Karpas-422 (cell line): ENCODE results near the gene DDHD1. TPM values are rescaled to one million over a fixed set of nuclear protein-coding genes. Genes with fewer than 3 reads are reported as not detected.

Experiments
- DNase-seq: peaks from one replicate; pipeline ENCODE4 v3.0.0-alpha.2; 2015
- H2AFZ ChIP-seq: fragments of 200-600 bp; sonication (generic); 2 replicates; pipeline ENCODE4 v1.6.1; 2014; ENCODE audit warnings: antibody characterized with exemption, low read length, mixed read lengths
- H3K27ac ChIP-seq: fragments of 200-600 bp; sonication (generic); 2 replicates; pipeline ENCODE4 v1.5.1; 2014; ENCODE audit warnings: mild to moderate bottlenecking, low read length, moderate library complexity
- H3K27me3 ChIP-seq: fragments of 200-600 bp; sonication (generic); 2 replicates; pipeline ENCODE4 v1.6.1; 2014; ENCODE audit warnings: low read length, mixed read lengths
- H3K36me3 ChIP-seq: fragments of 200-600 bp; sonication (generic); 2 replicates; pipeline ENCODE4 v1.6.1; 2014; ENCODE audit warnings: low read length, mixed read lengths; ENCODE audit not compliant: insufficient read depth
- H3K4me1 ChIP-seq: fragments of 200-600 bp; sonication (generic); 2 replicates; pipeline ENCODE4 v1.6.1; 2014; ENCODE audit warnings: mild to moderate bottlenecking, low read length, mixed read lengths
- H3K4me2 ChIP-seq: fragments of 200-600 bp; sonication (generic); 2 replicates; pipeline ENCODE4 v1.6.1; 2014; ENCODE audit warnings: low read length, low read depth, mild to moderate bottlenecking; ENCODE audit not compliant: poor library complexity, severe bottlenecking
- H3K4me3 ChIP-seq: fragments of 200-600 bp; sonication (generic); 2 replicates; pipeline ENCODE4 v1.5.1; 2014; ENCODE audit warnings: mild to moderate bottlenecking, antibody characterized with exemption, low read length, mixed read lengths
- H3K79me2 ChIP-seq: fragments of 200-600 bp; sonication (generic); 2 replicates; pipeline ENCODE4 v1.6.1; 2014; ENCODE audit warnings: mild to moderate bottlenecking, low read length, mixed read lengths
- H3K9ac ChIP-seq: fragments of 200-600 bp; sonication (generic); 2 replicates; pipeline ENCODE4 v1.6.0; 2014; ENCODE audit warnings: low read length
- H3K9me2 ChIP-seq: fragments of 200-600 bp; sonication (generic), shearing (Covaris generic); replicated peaks from 2 replicates; pipeline ENCODE4 v1.6.0; 2014; ENCODE audit warnings: mild to moderate bottlenecking, low read length, moderate library complexity; ENCODE audit not compliant: insufficient read depth
- H3K9me3 ChIP-seq: fragments of 300-700, 200-600 bp; sonication (generic); 2 replicates; pipeline ENCODE4 v1.6.1; 2014; ENCODE audit warnings: low read length, mixed read lengths
- H4K20me1 ChIP-seq: fragments of 200-600 bp; sonication (generic); 2 replicates; pipeline ENCODE4 v1.6.1; 2014; ENCODE audit warnings: mild to moderate bottlenecking, antibody characterized with exemption, low read length, low read depth; ENCODE audit not compliant: insufficient read depth
- total RNA-seq: library from RNA; depleted of rRNA; stranded (reverse); fragments of >200 nt; shearing (Covaris generic); gene quantifications from 2 replicates; pipeline ENCODE4 v1.2.3, GENCODE V29; 2014; ENCODE audit warnings: low replicate concordance; rRNA removed

The DDHD1 gene
- total RNA-seq: 66.1 and 127 TPM in 2 replicates

DNA sequence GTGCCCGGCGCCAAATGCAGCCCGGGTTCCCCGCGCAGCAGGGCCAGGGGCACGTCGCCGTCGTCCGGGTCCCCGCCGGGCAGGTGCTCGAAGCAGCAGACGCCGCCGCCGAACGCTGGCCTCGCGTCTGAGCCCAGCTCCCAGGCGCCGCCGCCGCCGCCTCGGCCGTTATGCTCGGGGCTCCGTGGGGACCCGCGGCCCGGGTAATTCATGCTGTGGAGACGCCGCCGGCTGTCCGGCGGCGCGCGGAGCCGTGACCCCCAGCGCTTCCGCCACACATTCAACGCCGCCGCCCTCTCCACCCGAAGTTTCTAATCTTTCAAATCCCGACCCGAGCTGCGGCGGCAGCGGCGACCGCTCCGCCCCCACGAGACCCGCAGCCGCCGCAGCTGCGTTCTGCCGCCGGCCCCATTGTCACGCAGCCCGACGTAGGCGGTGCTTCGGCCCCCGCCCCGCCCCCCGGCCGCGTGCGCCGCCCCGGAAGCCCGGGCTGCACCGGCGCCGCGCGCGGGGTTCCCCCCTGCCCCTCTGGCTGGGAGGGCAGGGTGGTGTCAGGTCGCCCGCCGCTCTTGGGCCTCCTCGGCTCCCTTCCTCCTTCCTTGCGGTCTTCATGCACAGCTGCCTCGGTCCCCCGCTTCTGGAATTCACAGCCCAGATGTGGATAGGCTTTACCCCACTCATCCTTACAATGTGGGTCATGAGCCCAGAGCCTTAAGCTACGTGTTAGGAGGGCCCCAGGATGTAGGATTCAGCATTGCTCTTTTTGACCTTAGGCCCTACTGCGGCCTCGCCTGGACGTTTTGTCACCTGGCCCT, at the start of gene DDHD1:
Gene DDHD1, minus strand, starts transcription at position 437 of the 815 bp plus-strand sequence. Its CDS starts 225 bp downstream, at position 212.
- Histone ChIP-seq H3K9me2 (no peaks in the 10 kb centered on the region), H3K9ac (peak within 1 kb of the TSS; percentile 89), H3K4me1 (peaks cover 40% of the 10 kb centered on the region), H2AFZ (peak within 1 kb of the TSS; percentile 51), H4K20me1 (peaks cover 31% of the 10 kb centered on the region), H3K79me2 (peaks cover 55% of the 10 kb centered on the region), H3K4me3 (peak within 1 kb of the TSS; percentile 86), H3K9me3 (no peaks in the 10 kb centered on the region), H3K4me2 (peak within 1 kb of the TSS; percentile 81), H3K27me3 (no peaks in the 10 kb centered on the region), H3K36me3 (peaks cover 16% of the 10 kb centered on the region), H3K27ac (peak within 1 kb of the TSS; percentile 74)
- peak; percentile 97 for DNase-seq

DNA sequence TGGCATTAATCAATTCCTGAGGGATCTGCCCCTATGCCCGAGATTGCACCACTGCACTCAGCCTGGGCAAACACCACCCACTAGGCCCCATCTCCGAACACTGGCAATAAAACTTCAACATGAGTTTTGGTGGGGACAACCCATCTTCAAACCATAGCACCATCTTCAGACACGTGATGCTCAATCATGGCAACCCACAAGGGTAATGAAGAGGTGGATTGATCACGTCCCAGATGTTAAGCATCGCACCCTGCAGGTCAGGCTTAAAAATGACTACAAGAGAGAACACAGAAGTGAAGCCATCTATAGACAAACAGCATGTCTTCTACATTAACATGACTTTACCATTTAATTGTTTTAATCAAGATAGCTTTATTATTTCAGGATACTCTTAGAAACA, 42.8 kb upstream of the DDHD1 start:
- Histone ChIP-seq H3K79me2 (no peaks in the 10 kb centered on the region), H3K4me3 (no peak overlapping the region), H3K9me3 (no peaks in the 10 kb centered on the region), H4K20me1 (no peaks in the 10 kb centered on the region), H3K27me3 (no peaks in the 10 kb centered on the region), H3K27ac (no peak overlapping the region), H3K4me2 (no peak overlapping the region), H3K9me2 (no peaks in the 10 kb centered on the region), H2AFZ (no peak overlapping the region), H3K4me1 (no peaks in the 10 kb centered on the region), H3K9ac (no peak overlapping the region), H3K36me3 (no peaks in the 10 kb centered on the region)
- no peak for DNase-seq

GRCh38 chr14:53193193-53193592, 40.1 kb upstream of the DDHD1 start:
- Histone ChIP-seq H2AFZ (no peak overlapping the region), H4K20me1 (no peaks in the 10 kb centered on the region), H3K9me2 (no peaks in the 10 kb centered on the region), H3K4me3 (no peak overlapping the region), H3K4me2 (no peak overlapping the region), H3K9me3 (no peaks in the 10 kb centered on the region), H3K27ac (no peak overlapping the region), H3K36me3 (no peaks in the 10 kb centered on the region), H3K79me2 (no peaks in the 10 kb centered on the region), H3K9ac (no peak overlapping the region), H3K27me3 (no peaks in the 10 kb centered on the region), H3K4me1 (no peaks in the 10 kb centered on the region)
- no peak for DNase-seq

- Histone ChIP-seq H3K36me3 (no peaks in the 10 kb centered on the region), H4K20me1 (no peaks in the 10 kb centered on the region), H3K4me3 (no peak overlapping the region), H3K9me3 (no peaks in the 10 kb centered on the region), H3K4me1 (no peaks in the 10 kb centered on the region), H3K27me3 (no peaks in the 10 kb centered on the region), H3K79me2 (no peaks in the 10 kb centered on the region), H3K9ac (no peak overlapping the region), H3K9me2 (no peaks in the 10 kb centered on the region), H3K27ac (no peak overlapping the region), H2AFZ (no peak overlapping the region), H3K4me2 (no peak overlapping the region)
- no peak for DNase-seq
Observed at GRCh38 chr14:53192052-53192760, 39.1 kb upstream of the DDHD1 start.

GRCh38 chr14:53190938-53191337, 37.8 kb upstream of the DDHD1 start:
- no peaks in the 10 kb centered on the region for H3K9me3 ChIP-seq
- H3K79me2 ChIP-seq: no peaks in the 10 kb centered on the region
- no peak overlapping the region for H3K4me3 ChIP-seq
- H3K36me3 ChIP-seq: no peaks in the 10 kb centered on the region
- no peak overlapping the region for H3K9ac ChIP-seq
- H3K9me2 ChIP-seq: no peaks in the 10 kb centered on the region
- no peak overlapping the region for H2AFZ ChIP-seq
- no peak overlapping the region for H3K27ac ChIP-seq
- no peak for DNase-seq
- H3K4me2 ChIP-seq: no peak overlapping the region
- H4K20me1 ChIP-seq: no peaks in the 10 kb centered on the region
- H3K4me1 ChIP-seq: no peaks in the 10 kb centered on the region
- H3K27me3 ChIP-seq: no peaks in the 10 kb centered on the region

GRCh38 chr14:53187921-53188463, 34.9 kb upstream of the DDHD1 start:
- Histone ChIP-seq H2AFZ (no peak overlapping the region), H3K27ac (no peak overlapping the region), H3K27me3 (no peaks in the 10 kb centered on the region), H3K4me2 (no peak overlapping the region), H3K9me3 (no peaks in the 10 kb centered on the region), H3K9ac (no peak overlapping the region), H4K20me1 (no peaks in the 10 kb centered on the region), H3K4me1 (no peaks in the 10 kb centered on the region), H3K79me2 (no peaks in the 10 kb centered on the region), H3K4me3 (no peak overlapping the region), H3K36me3 (no peaks in the 10 kb centered on the region), H3K9me2 (no peaks in the 10 kb centered on the region)
- no peak for DNase-seq

GRCh38 chr14:53186532-53186931, 33.4 kb upstream of the DDHD1 start:
- Histone ChIP-seq H3K4me1 (no peaks in the 10 kb centered on the region), H2AFZ (no peak overlapping the region), H3K36me3 (no peaks in the 10 kb centered on the region)

DNA sequence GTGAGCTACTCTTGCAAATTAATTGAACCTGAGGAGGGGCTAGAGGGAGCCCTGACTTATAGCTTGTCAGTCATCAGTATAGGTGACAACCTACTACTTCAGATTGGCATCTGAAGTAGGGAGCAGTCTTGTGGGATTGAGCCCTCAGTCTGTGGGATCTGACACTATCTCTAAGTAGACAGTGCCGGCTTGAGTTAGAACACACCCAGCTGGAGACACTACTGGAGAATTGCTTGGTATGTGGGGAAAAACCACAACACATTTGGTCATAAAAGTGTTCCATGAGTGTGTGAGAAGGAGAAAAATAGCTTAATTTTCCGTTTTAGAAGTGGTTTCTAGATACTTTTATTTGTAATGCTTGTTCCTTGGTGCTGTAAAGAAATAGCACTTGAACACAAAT, 30.5 kb upstream of the DDHD1 start:
- 0 out of 2 replicates have a peak, but pooled peaks cover 6% of the 10 kb centered on the region for H4K20me1 ChIP-seq
- no peak overlapping the region for H3K4me3 ChIP-seq
- DNase-seq: no peak
- no peaks in the 10 kb centered on the region for H3K9me2 ChIP-seq
- H3K36me3 ChIP-seq: no peaks in the 10 kb centered on the region
- H2AFZ ChIP-seq: no peak overlapping the region
- H3K9me3 ChIP-seq: no peaks in the 10 kb centered on the region
- H3K4me1 ChIP-seq: no peaks in the 10 kb centered on the region
- H3K4me2 ChIP-seq: no peak overlapping the region
- no peaks in the 10 kb centered on the region for H3K27me3 ChIP-seq
- no peak overlapping the region for H3K27ac ChIP-seq
- H3K9ac ChIP-seq: no peak overlapping the region
- no peaks in the 10 kb centered on the region for H3K79me2 ChIP-seq

More at GRCh38 chr14:53186532-53186931, 33.4 kb upstream of the DDHD1 start:
- Histone ChIP-seq H4K20me1 (no peaks in the 10 kb centered on the region), H3K4me2 (no peak overlapping the region), H3K9me3 (no peaks in the 10 kb centered on the region), H3K79me2 (no peaks in the 10 kb centered on the region), H3K27ac (no peak overlapping the region), H3K9me2 (no peaks in the 10 kb centered on the region), H3K27me3 (no peaks in the 10 kb centered on the region), H3K4me3 (no peak overlapping the region), H3K9ac (no peak overlapping the region)
- DNase-seq: no peak
